HG03135 (cell line): ENCODE data around the gene HMGA1.
"Not testable (repeated sequence)": the region's sequence is repeated elsewhere in the genome, so short reads cannot be mapped to it uniquely, and the experiment has no call there.

ENCODE experiments used
- ATAC-seq: cut with Tn5 transposase; IDR thresholded peaks from one replicate; pipeline ENCODE4 v1.9.1; 2021; ENCODE audit warnings: mild to moderate bottlenecking, moderate library complexity; ENCODE audit not compliant: unreplicated experiment

HMGA1 gene

GRCh38 chr6:34239893-34240292 lies 3.2 kb downstream of the HMGA1 start:
- no peak for ATAC-seq

- ATAC-seq, result no peak
Measured at GRCh38 chr6:34240329-34241248, 3.9 kb downstream of the HMGA1 start.

GRCh38 chr6:34241351-34242215 lies 4.9 kb downstream of the HMGA1 start:
- no peak for ATAC-seq

GRCh38 chr6:34242252-34243130 lies 5.8 kb downstream of the HMGA1 start:
- ATAC-seq, result no peak

GRCh38 chr6:34243131-34243771 lies 6.6 kb downstream of the HMGA1 start:
- no peak for ATAC-seq

- no peak for ATAC-seq
Measured at GRCh38 chr6:34243901-34244884, 7.5 kb downstream of the HMGA1 start.

GRCh38 chr6:34245032-34245760 lies 8.5 kb downstream of the HMGA1 start:
- ATAC-seq, result not testable (repeated sequence)

GRCh38 chr6:34245761-34246140 lies 9.1 kb downstream of the HMGA1 start:
- ATAC-seq, result not testable (repeated sequence)

- ATAC-seq, result no peak
Measured at GRCh38 chr6:34246249-34246562, 9.5 kb downstream of the HMGA1 start.

GRCh38 chr6:34246563-34247391 lies 10.1 kb downstream of the HMGA1 start:
- no peak for ATAC-seq

- ATAC-seq, result no peak
Measured at GRCh38 chr6:34247481-34248197, 11.0 kb downstream of the HMGA1 start.

- ATAC-seq, result peak; percentile 15
Measured at GRCh38 chr6:34248198-34248726, 11.6 kb downstream of the HMGA1 start.

GRCh38 chr6:34248727-34249468 lies 12.2 kb downstream of the HMGA1 start, which contains the start of gene SMIM29:
SMIM29 (minus strand) TSS chr6:34249006; CDS start chr6:34247791, 1,215 bp downstream.
- ATAC-seq, result peak; percentile 79

- peak; percentile 23 for ATAC-seq
Measured at GRCh38 chr6:34249469-34250261, 13.0 kb downstream of the HMGA1 start.

- ATAC-seq, result not testable (repeated sequence)
Measured at GRCh38 chr6:34252395-34252794, 15.7 kb downstream of the HMGA1 start.
